ENCODE data around the gene PDIA3. TPM values are rescaled to one million over a fixed set of nuclear protein-coding genes. Genes with fewer than 3 reads are reported as not detected.

Gene PDIA3
- total RNA-seq, 2 donors from 2014 or later: 578 to 589 TPM

- no peak for DNase-seq
- peak overlapping the region; percentile 0 for H3K27ac Mint-ChIP-seq
- WGBS, 2 experiments (ENCODE audit: insufficient coverage in 1 of 2, insufficient read length in 1 of 2): 86 to 94% methylated on average over 1 to 2 of the region's 3 CpGs
- peaks cover 50% of the 10 kb centered on the region for H3K36me3 Mint-ChIP-seq (ENCODE audit: low read depth)
- H3K4me3 Mint-ChIP-seq: no peak overlapping the region
- H3K27me3 Mint-ChIP-seq (ENCODE audit: insufficient read depth): no peaks in the 10 kb centered on the region
- H3K4me1 Mint-ChIP-seq: peaks cover 63% of the 10 kb centered on the region
- H3K36me3 ChIP-seq (ENCODE audit: control insufficient read depth, insufficient read depth, low read length): peaks cover 58% of the 10 kb centered on the region
- H3K9ac ChIP-seq (ENCODE audit: extremely low read depth, low read length, poor library complexity, severe bottlenecking): no peak overlapping the region
- no peak overlapping the region for H3K27ac ChIP-seq (ENCODE audit: low read depth, low read length)
- H3K9me3 ChIP-seq (ENCODE audit: control insufficient read depth, low read length): no peaks in the 10 kb centered on the region
- peaks cover 26% of the 10 kb centered on the region for H3K4me1 ChIP-seq (ENCODE audit: control insufficient read depth, insufficient read depth, low read length)
- TF ChIP-seq, protein P1, sequence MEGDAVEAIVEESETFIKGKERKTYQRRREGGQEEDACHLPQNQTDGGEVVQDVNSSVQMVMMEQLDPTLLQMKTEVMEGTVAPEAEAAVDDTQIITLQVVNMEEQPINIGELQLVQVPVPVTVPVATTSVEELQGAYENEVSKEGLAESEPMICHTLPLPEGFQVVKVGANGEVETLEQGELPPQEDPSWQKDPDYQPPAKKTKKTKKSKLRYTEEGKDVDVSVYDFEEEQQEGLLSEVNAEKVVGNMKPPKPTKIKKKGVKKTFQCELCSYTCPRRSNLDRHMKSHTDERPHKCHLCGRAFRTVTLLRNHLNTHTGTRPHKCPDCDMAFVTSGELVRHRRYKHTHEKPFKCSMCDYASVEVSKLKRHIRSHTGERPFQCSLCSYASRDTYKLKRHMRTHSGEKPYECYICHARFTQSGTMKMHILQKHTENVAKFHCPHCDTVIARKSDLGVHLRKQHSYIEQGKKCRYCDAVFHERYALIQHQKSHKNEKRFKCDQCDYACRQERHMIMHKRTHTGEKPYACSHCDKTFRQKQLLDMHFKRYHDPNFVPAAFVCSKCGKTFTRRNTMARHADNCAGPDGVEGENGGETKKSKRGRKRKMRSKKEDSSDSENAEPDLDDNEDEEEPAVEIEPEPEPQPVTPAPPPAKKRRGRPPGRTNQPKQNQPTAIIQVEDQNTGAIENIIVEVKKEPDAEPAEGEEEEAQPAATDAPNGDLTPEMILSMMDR (conservative IDR thresholded peaks at IDR 0.05): no peak
- H3K9me3 Mint-ChIP-seq: no peaks in the 10 kb centered on the region
- H3K4me3 ChIP-seq (ENCODE audit: low read length): no peak overlapping the region
- no peaks in the 10 kb centered on the region for H3K27me3 ChIP-seq (ENCODE audit: control insufficient read depth, insufficient read depth, low read length, poor library complexity, severe bottlenecking)
Measured at GRCh38 chr15:43796566-43796965, 50.3 kb downstream of the PDIA3 start.

- WGBS, 2 experiments (ENCODE audit: insufficient coverage in 1 of 2, insufficient read length in 1 of 2): 90 to 97% methylated on average over 9 to 16 of the region's 16 CpGs
- peaks cover 45% of the 10 kb centered on the region for H3K36me3 Mint-ChIP-seq (ENCODE audit: low read depth)
- Histone ChIP-seq H3K27ac (ENCODE audit: low read depth, low read length) (peak overlapping the region; percentile 47), H3K4me1 (ENCODE audit: control insufficient read depth, insufficient read depth, low read length) (peaks cover 26% of the 10 kb centered on the region), H3K36me3 (ENCODE audit: control insufficient read depth, insufficient read depth, low read length) (peaks cover 62% of the 10 kb centered on the region), H3K9ac (ENCODE audit: extremely low read depth, low read length, poor library complexity, severe bottlenecking) (no peak overlapping the region), H3K27me3 (ENCODE audit: control insufficient read depth, insufficient read depth, low read length, poor library complexity, severe bottlenecking) (no peaks in the 10 kb centered on the region), H3K9me3 (ENCODE audit: control insufficient read depth, low read length) (no peaks in the 10 kb centered on the region), H3K4me3 (ENCODE audit: low read length) (no peak overlapping the region)
- H3K27me3 Mint-ChIP-seq (ENCODE audit: insufficient read depth): no peaks in the 10 kb centered on the region
- H3K4me3 Mint-ChIP-seq: peak overlapping the region; percentile 87
- H3K4me1 Mint-ChIP-seq: peaks cover 52% of the 10 kb centered on the region
- H3K27ac Mint-ChIP-seq: peak overlapping the region; percentile 98
- no peaks in the 10 kb centered on the region for H3K9me3 Mint-ChIP-seq
- peak; percentile 61 for DNase-seq
- TF ChIP-seq, protein P1 (conservative IDR thresholded peaks at IDR 0.05): peak; percentile 14
Measured at GRCh38 chr15:43799209-43799944, 53.1 kb downstream of the PDIA3 start.

DNA sequence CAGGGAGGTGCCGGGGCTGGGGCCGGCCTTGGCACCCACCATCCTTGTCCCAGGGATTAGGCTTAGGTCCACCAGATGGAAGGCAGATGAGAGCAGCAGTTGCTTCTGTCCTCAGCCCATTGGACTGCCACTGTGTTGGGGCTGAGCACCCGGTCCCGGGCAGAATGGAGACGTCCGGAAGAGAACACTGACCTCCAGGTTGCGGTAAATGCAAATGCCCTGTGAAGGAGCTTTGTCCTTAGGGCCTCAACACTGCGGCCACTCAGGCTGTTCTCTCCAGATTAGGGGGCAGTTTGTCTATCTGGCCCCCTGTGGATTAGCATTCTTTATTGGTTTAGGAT lies 53.7 kb downstream of the PDIA3 start, which contains the start of gene SERINC4:
Gene SERINC4 (minus strand): TSS at position 276 of the 341 bp plus-strand sequence. CDS start 234 bp downstream, at position 42.
- H3K9me3 Mint-ChIP-seq: no peaks in the 10 kb centered on the region
- no peaks in the 10 kb centered on the region for H3K27me3 Mint-ChIP-seq (ENCODE audit: insufficient read depth)
- H3K27me3 ChIP-seq (ENCODE audit: control insufficient read depth, insufficient read depth, low read length, poor library complexity, severe bottlenecking): no peaks in the 10 kb centered on the region
- WGBS, 2 experiments (ENCODE audit: insufficient coverage in 1 of 2, insufficient read length in 1 of 2): 96 to 98% methylated on average over 6 to 8 of the region's 8 CpGs
- peaks cover 21% of the 10 kb centered on the region for H3K4me1 ChIP-seq (ENCODE audit: control insufficient read depth, insufficient read depth, low read length)
- no peaks in the 10 kb centered on the region for H3K9me3 ChIP-seq (ENCODE audit: control insufficient read depth, low read length)
- H3K4me3 Mint-ChIP-seq: peak within 1 kb of the TSS; percentile 87
- peaks cover 46% of the 10 kb centered on the region for H3K4me1 Mint-ChIP-seq
- peak within 1 kb of the TSS; percentile 98 for H3K27ac Mint-ChIP-seq
- H3K36me3 Mint-ChIP-seq (ENCODE audit: low read depth): peaks cover 45% of the 10 kb centered on the region
- H3K27ac ChIP-seq (ENCODE audit: low read depth, low read length): peak within 1 kb of the TSS; percentile 47
- no peak for DNase-seq
- TF ChIP-seq, protein P1 (conservative IDR thresholded peaks at IDR 0.05): no peak
- H3K4me3 ChIP-seq (ENCODE audit: low read length): peak within 1 kb of the TSS; percentile 93
- peaks cover 62% of the 10 kb centered on the region for H3K36me3 ChIP-seq (ENCODE audit: control insufficient read depth, insufficient read depth, low read length)
- peak within 1 kb of the TSS; percentile 75 for H3K9ac ChIP-seq (ENCODE audit: extremely low read depth, low read length, poor library complexity, severe bottlenecking)

All from endodermal cell (in vitro differentiated cells).